ENCODE measurements around the gene PRR5.

The PRR5 gene

GRCh38 chr22:44724416-44724815 lies 22.4 kb downstream of the PRR5 start:
- no peaks in the 10 kb centered on the region for H3K36me3 ChIP-seq (ENCODE audit: insufficient read depth, low read depth, low read length)
- H3K9me3 ChIP-seq (ENCODE audit: insufficient read depth, low read depth, low read length): no peaks in the 10 kb centered on the region
- H3K9ac ChIP-seq (ENCODE audit: low read depth, low read length): no peak overlapping the region
- no peak overlapping the region for H3K4me3 ChIP-seq (ENCODE audit: low read length)
- no peaks in the 10 kb centered on the region for H3K27me3 ChIP-seq (ENCODE audit: insufficient read depth, low read length)
- no peaks in the 10 kb centered on the region for H3K4me1 ChIP-seq (ENCODE audit: insufficient read depth, low read length)
- H3K27ac ChIP-seq (ENCODE audit: low read length): no peak overlapping the region

- H3K27me3 ChIP-seq (ENCODE audit: insufficient read depth, low read length): no peaks in the 10 kb centered on the region
- H3K27ac ChIP-seq (ENCODE audit: low read length): no peak overlapping the region
- H3K4me3 ChIP-seq (ENCODE audit: low read length): no peak overlapping the region
- H3K36me3 ChIP-seq (ENCODE audit: insufficient read depth, low read depth, low read length): no peaks in the 10 kb centered on the region
- no peak overlapping the region for H3K9ac ChIP-seq (ENCODE audit: low read depth, low read length)
- H3K4me1 ChIP-seq (ENCODE audit: insufficient read depth, low read length): no peaks in the 10 kb centered on the region
- no peaks in the 10 kb centered on the region for H3K9me3 ChIP-seq (ENCODE audit: insufficient read depth, low read depth, low read length)
Observed at GRCh38 chr22:44724859-44725258, 22.9 kb downstream of the PRR5 start.

- Histone ChIP-seq H3K27me3 (ENCODE audit: insufficient read depth, low read length) (no peaks in the 10 kb centered on the region), H3K4me3 (ENCODE audit: low read length) (no peak overlapping the region), H3K27ac (ENCODE audit: low read length) (no peak overlapping the region), H3K4me1 (ENCODE audit: insufficient read depth, low read length) (no peaks in the 10 kb centered on the region), H3K36me3 (ENCODE audit: insufficient read depth, low read depth, low read length) (no peaks in the 10 kb centered on the region; the same call in 1 of the 2 replicates), H3K9ac (ENCODE audit: low read depth, low read length) (no peak overlapping the region), H3K9me3 (ENCODE audit: insufficient read depth, low read depth, low read length) (no peaks in the 10 kb centered on the region)
Observed at GRCh38 chr22:44726439-44726838, 24.4 kb downstream of the PRR5 start.

GRCh38 chr22:44727148-44727547 lies 25.1 kb downstream of the PRR5 start:
- Histone ChIP-seq H3K27ac (ENCODE audit: low read length) (no peak overlapping the region), H3K9me3 (ENCODE audit: insufficient read depth, low read depth, low read length) (no peaks in the 10 kb centered on the region), H3K4me3 (ENCODE audit: low read length) (no peak overlapping the region), H3K27me3 (ENCODE audit: insufficient read depth, low read length) (no peaks in the 10 kb centered on the region), H3K9ac (ENCODE audit: low read depth, low read length) (no peak overlapping the region), H3K4me1 (ENCODE audit: insufficient read depth, low read length) (no peaks in the 10 kb centered on the region), H3K36me3 (ENCODE audit: insufficient read depth, low read depth, low read length) (no peaks in the 10 kb centered on the region; the same call in 1 of the 2 replicates)

- Histone ChIP-seq H3K4me1 (ENCODE audit: insufficient read depth, low read length) (no peaks in the 10 kb centered on the region), H3K4me3 (ENCODE audit: low read length) (no peak overlapping the region), H3K27ac (ENCODE audit: low read length) (no peak overlapping the region), H3K36me3 (ENCODE audit: insufficient read depth, low read depth, low read length) (no peaks in the 10 kb centered on the region; the same call in 1 of the 2 replicates), H3K27me3 (ENCODE audit: insufficient read depth, low read length) (no peaks in the 10 kb centered on the region), H3K9me3 (ENCODE audit: insufficient read depth, low read depth, low read length) (no peaks in the 10 kb centered on the region), H3K9ac (ENCODE audit: low read depth, low read length) (no peak overlapping the region)
Observed at GRCh38 chr22:44727709-44728108, 25.7 kb downstream of the PRR5 start.

- Histone ChIP-seq H3K9me3 (ENCODE audit: insufficient read depth, low read depth, low read length) (no peaks in the 10 kb centered on the region), H3K27ac (ENCODE audit: low read length) (no peak overlapping the region), H3K4me1 (ENCODE audit: insufficient read depth, low read length) (no peaks in the 10 kb centered on the region), H3K9ac (ENCODE audit: low read depth, low read length) (no peak overlapping the region), H3K36me3 (ENCODE audit: insufficient read depth, low read depth, low read length) (no peaks in the 10 kb centered on the region; the same call in 1 of the 2 replicates), H3K27me3 (ENCODE audit: insufficient read depth, low read length) (no peaks in the 10 kb centered on the region), H3K4me3 (ENCODE audit: low read length) (no peak overlapping the region)
Observed at GRCh38 chr22:44728761-44729324, 26.8 kb downstream of the PRR5 start.

GRCh38 chr22:44729391-44730021 lies 27.5 kb downstream of the PRR5 start:
- no peak overlapping the region for H3K9ac ChIP-seq (ENCODE audit: low read depth, low read length)
- H3K27me3 ChIP-seq (ENCODE audit: insufficient read depth, low read length): no peaks in the 10 kb centered on the region
- H3K4me3 ChIP-seq (ENCODE audit: low read length): no peak overlapping the region
- no peaks in the 10 kb centered on the region for H3K9me3 ChIP-seq (ENCODE audit: insufficient read depth, low read depth, low read length)
- H3K4me1 ChIP-seq (ENCODE audit: insufficient read depth, low read length): no peaks in the 10 kb centered on the region
- no peaks in the 10 kb centered on the region; the same call in 1 of the 2 replicates for H3K36me3 ChIP-seq (ENCODE audit: insufficient read depth, low read depth, low read length)
- no peak overlapping the region for H3K27ac ChIP-seq (ENCODE audit: low read length)

GRCh38 chr22:44730022-44730393 lies 28.0 kb downstream of the PRR5 start:
- no peak overlapping the region for H3K27ac ChIP-seq (ENCODE audit: low read length)
- H3K4me1 ChIP-seq (ENCODE audit: insufficient read depth, low read length): no peaks in the 10 kb centered on the region
- H3K36me3 ChIP-seq (ENCODE audit: insufficient read depth, low read depth, low read length): no peaks in the 10 kb centered on the region; the same call in 1 of the 2 replicates
- H3K4me3 ChIP-seq (ENCODE audit: low read length): no peak overlapping the region
- no peak overlapping the region for H3K9ac ChIP-seq (ENCODE audit: low read depth, low read length)
- no peaks in the 10 kb centered on the region for H3K27me3 ChIP-seq (ENCODE audit: insufficient read depth, low read length)
- H3K9me3 ChIP-seq (ENCODE audit: insufficient read depth, low read depth, low read length): no peaks in the 10 kb centered on the region

- H3K36me3 ChIP-seq (ENCODE audit: insufficient read depth, low read depth, low read length): no peaks in the 10 kb centered on the region; the same call in 1 of the 2 replicates
- H3K27ac ChIP-seq (ENCODE audit: low read length): no peak overlapping the region
- no peaks in the 10 kb centered on the region for H3K4me1 ChIP-seq (ENCODE audit: insufficient read depth, low read length)
- no peaks in the 10 kb centered on the region for H3K27me3 ChIP-seq (ENCODE audit: insufficient read depth, low read length)
- H3K9ac ChIP-seq (ENCODE audit: low read depth, low read length): no peak overlapping the region
- no peaks in the 10 kb centered on the region for H3K9me3 ChIP-seq (ENCODE audit: insufficient read depth, low read depth, low read length)
- H3K4me3 ChIP-seq (ENCODE audit: low read length): no peak overlapping the region
Observed at GRCh38 chr22:44730490-44731356, 28.7 kb downstream of the PRR5 start.

- no peaks in the 10 kb centered on the region for H3K4me1 ChIP-seq (ENCODE audit: insufficient read depth, low read length)
- H3K9ac ChIP-seq (ENCODE audit: low read depth, low read length): no peak overlapping the region
- H3K27me3 ChIP-seq (ENCODE audit: insufficient read depth, low read length): no peaks in the 10 kb centered on the region
- no peaks in the 10 kb centered on the region; the same call in 1 of the 2 replicates for H3K36me3 ChIP-seq (ENCODE audit: insufficient read depth, low read depth, low read length)
- H3K4me3 ChIP-seq (ENCODE audit: low read length): no peak overlapping the region
- H3K9me3 ChIP-seq (ENCODE audit: insufficient read depth, low read depth, low read length): no peaks in the 10 kb centered on the region
- H3K27ac ChIP-seq (ENCODE audit: low read length): no peak overlapping the region
Observed at GRCh38 chr22:44731357-44731970, 29.5 kb downstream of the PRR5 start.

- no peaks in the 10 kb centered on the region for H3K9me3 ChIP-seq (ENCODE audit: insufficient read depth, low read depth, low read length)
- no peaks in the 10 kb centered on the region for H3K4me1 ChIP-seq (ENCODE audit: insufficient read depth, low read length)
- no peaks in the 10 kb centered on the region for H3K27me3 ChIP-seq (ENCODE audit: insufficient read depth, low read length)
- no peak overlapping the region for H3K9ac ChIP-seq (ENCODE audit: low read depth, low read length)
- H3K4me3 ChIP-seq (ENCODE audit: low read length): no peak overlapping the region
- no peak overlapping the region for H3K27ac ChIP-seq (ENCODE audit: low read length)
- H3K36me3 ChIP-seq (ENCODE audit: insufficient read depth, low read depth, low read length): no peaks in the 10 kb centered on the region; the same call in 1 of the 2 replicates
Observed at GRCh38 chr22:44732017-44732561, 30.1 kb downstream of the PRR5 start.
